Suprapubic skin (tissue), 4 donors: Measurements from ENCODE around the gene DDX10. TPM values are rescaled to one million over a fixed set of nuclear protein-coding genes. Genes with fewer than 3 reads are reported as not detected.

ENCODE experiments used
- DNase-seq, 2 donors: peaks; one replicate each; pipeline ENCODE4 v3.0.0-alpha.2; 2019; ENCODE audit warnings: low spot score in 2 of 2
- H3K27ac ChIP-seq: fragments of 200-600 bp; sonication (generic); one replicate; pipeline ENCODE4 v1.5.1; 2019
- H3K27me3 ChIP-seq: fragments of 200-600 bp; sonication (generic); one replicate; pipeline ENCODE4 v1.5.1; 2019
- H3K36me3 ChIP-seq: fragments of 200-600 bp; sonication (generic); one replicate; pipeline ENCODE4 v1.5.1; 2019
- H3K4me1 ChIP-seq: fragments of 200-600 bp; sonication (generic); one replicate; pipeline ENCODE4 v1.5.1; 2019
- H3K4me3 ChIP-seq: fragments of 200-600 bp; sonication (generic); one replicate; pipeline ENCODE4 v1.5.1; 2019; ENCODE audit warnings: mild to moderate bottlenecking
- H3K9me3 ChIP-seq: fragments of 200-600 bp; sonication (generic); one replicate; pipeline ENCODE4 v1.5.1; 2019
- CTCF ChIP-seq, 2 donors: fragments of 200-600 bp in 1 of 2; fragments of 450-650 bp in 1 of 2; sonication (generic) in 1 of 2; IDR thresholded peaks; one replicate each; pipeline ENCODE4 v1.5.1; 2016 to 2019; ENCODE audit warnings: antibody characterized with exemption in 2 of 2, mild to moderate bottlenecking in 1 of 2, moderate library complexity in 1 of 2
- EP300 ChIP-seq: sonication (generic); formaldehyde crosslinking; IDR thresholded peaks from one replicate; pipeline ENCODE4 v1.6.1; 2017; ENCODE audit warnings: antibody characterized with exemption
- POLR2A ChIP-seq, 2 donors: fragments of 450-650 bp; IDR thresholded peaks; one replicate each; pipeline ENCODE4 v1.6.1; 2017; ENCODE audit warnings: antibody characterized with exemption in 2 of 2, mild to moderate bottlenecking in 2 of 2, moderate library complexity in 2 of 2
- POLR2AphosphoS5 ChIP-seq, 3 donors: sonication (generic); formaldehyde crosslinking; IDR thresholded peaks; one replicate each; pipeline ENCODE4 v1.6.1; 2017; ENCODE audit warnings: antibody characterized with exemption in 3 of 3
- WGBS: methylation state at CpG from one replicate; pipeline ENCODE4 v1.1.5; 2018; 5-methylcytosine and 5-hydroxymethylcytosine counted together
- total RNA-seq, 4 donors: library from RNA; depleted of rRNA; stranded (reverse); fragments of >200 nt; gene quantifications; one replicate each; pipeline ENCODE4 v1.1.0, GENCODE V29; 2016

DDX10 gene
- total RNA-seq, 4 donors from 2014 or later: 21.9 to 30.7 (median 27.2) TPM

- Histone ChIP-seq H3K27me3 (no peaks in the 10 kb centered on the region), H3K36me3 (no peaks in the 10 kb centered on the region), H3K9me3 (no peaks in the 10 kb centered on the region), H3K4me1 (no peaks in the 10 kb centered on the region), H3K27ac (no peak overlapping the region), H3K4me3 (no peak overlapping the region)
- DNase-seq: no peak
- TF ChIP-seq POLR2A (IDR thresholded peaks at IDR 0.05) (no peak), POLR2AphosphoS5 (IDR thresholded peaks at IDR 0.05) (no peak), CTCF (IDR thresholded peaks at IDR 0.05) (no peak), EP300 (no peak)
- WGBS: 93% methylated on average over 5 of the region's 5 CpGs
These were observed 233.0 kb downstream of the DDX10 start for GRCh38 chr11:108897916-108898315.

- TF ChIP-seq POLR2A (IDR thresholded peaks at IDR 0.05): no peak
- no peak for DNase-seq
- Histone ChIP-seq H3K36me3 (no peaks in the 10 kb centered on the region), H3K27ac (no peak overlapping the region), H3K4me1 (no peaks in the 10 kb centered on the region), H3K4me3 (no peak overlapping the region), H3K27me3 (no peaks in the 10 kb centered on the region), H3K9me3 (no peaks in the 10 kb centered on the region)
- 90% methylated on average over 3 of the region's 3 CpGs for whole genome bisulfite sequencing
These were observed 236.5 kb downstream of the DDX10 start for GRCh38 chr11:108901359-108901758.

GRCh38 chr11:108902027-108902469, 237.2 kb downstream of the DDX10 start:
- Histone ChIP-seq H3K27ac (no peak overlapping the region), H3K36me3 (no peaks in the 10 kb centered on the region), H3K4me3 (no peak overlapping the region), H3K4me1 (no peaks in the 10 kb centered on the region), H3K9me3 (no peaks in the 10 kb centered on the region), H3K27me3 (no peaks in the 10 kb centered on the region)
- no peak for TF ChIP-seq POLR2A (IDR thresholded peaks at IDR 0.05)
- TF ChIP-seq POLR2AphosphoS5 (IDR thresholded peaks at IDR 0.05): no peak
- TF ChIP-seq CTCF (IDR thresholded peaks at IDR 0.05): no peak
- no peak for TF ChIP-seq EP300
- WGBS: 59% methylated on average over 2 of the region's 2 CpGs
- no peak for DNase-seq

- no peaks in the 10 kb centered on the region for H3K9me3 ChIP-seq
- WGBS: 76% methylated on average over 1 of the region's 1 CpG
- TF ChIP-seq EP300 (no peak), POLR2A (IDR thresholded peaks at IDR 0.05) (no peak), POLR2AphosphoS5 (IDR thresholded peaks at IDR 0.05) (no peak), CTCF (IDR thresholded peaks at IDR 0.05) (no peak)
- H3K4me1 ChIP-seq: no peaks in the 10 kb centered on the region
- DNase-seq: no peak
- H3K27ac ChIP-seq: no peak overlapping the region
- H3K27me3 ChIP-seq: no peaks in the 10 kb centered on the region
- H3K4me3 ChIP-seq: no peak overlapping the region
- no peaks in the 10 kb centered on the region for H3K36me3 ChIP-seq
These were observed 239.6 kb downstream of the DDX10 start for GRCh38 chr11:108904480-108904879.

GRCh38 chr11:108906329-108906728, 241.5 kb downstream of the DDX10 start:
- H3K27me3 ChIP-seq: no peaks in the 10 kb centered on the region
- DNase-seq: no peak
- no peak overlapping the region for H3K4me3 ChIP-seq
- H3K4me1 ChIP-seq: no peaks in the 10 kb centered on the region
- no peaks in the 10 kb centered on the region for H3K9me3 ChIP-seq
- TF ChIP-seq CTCF (IDR thresholded peaks at IDR 0.05) (no peak), POLR2AphosphoS5 (IDR thresholded peaks at IDR 0.05) (no peak), POLR2A (IDR thresholded peaks at IDR 0.05) (no peak), EP300 (no peak)
- no peak overlapping the region for H3K27ac ChIP-seq
- H3K36me3 ChIP-seq: no peaks in the 10 kb centered on the region

- 50% methylated on average over 2 of the region's 2 CpGs for WGBS
- Histone ChIP-seq H3K27me3 (no peaks in the 10 kb centered on the region), H3K27ac (no peak overlapping the region), H3K4me1 (no peaks in the 10 kb centered on the region), H3K4me3 (no peak overlapping the region), H3K9me3 (no peaks in the 10 kb centered on the region), H3K36me3 (no peaks in the 10 kb centered on the region)
- TF ChIP-seq CTCF (IDR thresholded peaks at IDR 0.05) (no peak), POLR2AphosphoS5 (IDR thresholded peaks at IDR 0.05) (no peak), EP300 (no peak), POLR2A (IDR thresholded peaks at IDR 0.05) (no peak)
- DNase-seq: no peak
These were observed 242.0 kb downstream of the DDX10 start for GRCh38 chr11:108906826-108907225.
